ENCODE measurements around the gene AQP2. TPM values are rescaled to one million over a fixed set of nuclear protein-coding genes. Genes with fewer than 3 reads are reported as not detected.

Gene AQP2
- polyA plus RNA-seq, 2 donors: not detected

GRCh38 chr12:49907352-49907751 is 43.2 kb upstream of the AQP2 start:
- no peaks in the 10 kb centered on the region for H3K27me3 ChIP-seq (ENCODE audit: control insufficient read depth in 1 of 2, insufficient read depth in 2 of 2, low read length in 2 of 2)
- H3K27ac ChIP-seq (ENCODE audit: low read depth in 2 of 2, low read length in 1 of 2): no peak overlapping the region
- H3K4me1 ChIP-seq (ENCODE audit: control insufficient read depth in 2 of 2, insufficient read depth in 2 of 2, low read length in 1 of 2): peaks cover 2 to 6% of the 10 kb centered on the region in 2 donors
- H3K9me3 ChIP-seq (ENCODE audit: control insufficient read depth in 2 of 2, insufficient read depth in 1 of 2, low read depth in 1 of 2, low read length in 1 of 2): no peaks in the 10 kb centered on the region
- H3K4me3 ChIP-seq (ENCODE audit: low read depth in 1 of 2, low read length in 2 of 2): no peak overlapping the region
- no peaks in the 10 kb centered on the region for H3K36me3 ChIP-seq (ENCODE audit: control insufficient read depth in 2 of 2, insufficient read depth in 2 of 2, low read length in 1 of 2)
- WGBS, 2 donors: 85 to 86% methylated on average over 1 of the region's 1 CpG

GRCh38 chr12:49909356-49909755 is 41.2 kb upstream of the AQP2 start:
- no peaks in the 10 kb centered on the region for H3K27me3 ChIP-seq (ENCODE audit: control insufficient read depth in 1 of 2, insufficient read depth in 2 of 2, low read length in 2 of 2)
- WGBS, 2 donors: 87 to 91% methylated on average over 4 of the region's 4 CpGs
- H3K9me3 ChIP-seq (ENCODE audit: control insufficient read depth in 2 of 2, insufficient read depth in 1 of 2, low read depth in 1 of 2, low read length in 1 of 2): no peaks in the 10 kb centered on the region
- H3K27ac ChIP-seq (ENCODE audit: low read depth in 2 of 2, low read length in 1 of 2): peak overlapping the region in 1 of 2 donors; percentile 26
- H3K36me3 ChIP-seq (ENCODE audit: control insufficient read depth in 2 of 2, insufficient read depth in 2 of 2, low read length in 1 of 2): no peaks in the 10 kb centered on the region
- H3K4me1 ChIP-seq (ENCODE audit: control insufficient read depth in 2 of 2, insufficient read depth in 2 of 2, low read length in 1 of 2): peaks cover 2 to 6% of the 10 kb centered on the region in 2 donors
- H3K4me3 ChIP-seq (ENCODE audit: low read depth in 1 of 2, low read length in 2 of 2): no peak overlapping the region

GRCh38 chr12:49909826-49910225 is 40.7 kb upstream of the AQP2 start:
- peaks cover 2 to 6% of the 10 kb centered on the region in 2 donors for H3K4me1 ChIP-seq (ENCODE audit: control insufficient read depth in 2 of 2, insufficient read depth in 2 of 2, low read length in 1 of 2)

GRCh38 chr12:49910331-49911212 is 40.0 kb upstream of the AQP2 start:
- Histone ChIP-seq H3K27me3 (ENCODE audit: control insufficient read depth in 1 of 2, insufficient read depth in 2 of 2, low read length in 2 of 2) (no peaks in the 10 kb centered on the region), H3K27ac (ENCODE audit: low read depth in 2 of 2, low read length in 1 of 2) (no peak overlapping the region), H3K36me3 (ENCODE audit: control insufficient read depth in 2 of 2, insufficient read depth in 2 of 2, low read length in 1 of 2) (no peaks in the 10 kb centered on the region), H3K4me3 (ENCODE audit: low read depth in 1 of 2, low read length in 2 of 2) (no peak overlapping the region), H3K9me3 (ENCODE audit: control insufficient read depth in 2 of 2, insufficient read depth in 1 of 2, low read depth in 1 of 2, low read length in 1 of 2) (no peaks in the 10 kb centered on the region), H3K4me1 (ENCODE audit: control insufficient read depth in 2 of 2, insufficient read depth in 2 of 2, low read length in 1 of 2) (peaks cover 2 to 6% of the 10 kb centered on the region in 2 donors)
- 87 to 93% methylated on average over 15 of the region's 15 CpGs for WGBS, 2 donors

More at GRCh38 chr12:49909826-49910225, 40.7 kb upstream of the AQP2 start:
- Histone ChIP-seq H3K9me3 (ENCODE audit: control insufficient read depth in 2 of 2, insufficient read depth in 1 of 2, low read depth in 1 of 2, low read length in 1 of 2) (no peaks in the 10 kb centered on the region), H3K27ac (ENCODE audit: low read depth in 2 of 2, low read length in 1 of 2) (peak overlapping the region in 1 of 2 donors; percentile 26), H3K4me3 (ENCODE audit: low read depth in 1 of 2, low read length in 2 of 2) (no peak overlapping the region), H3K36me3 (ENCODE audit: control insufficient read depth in 2 of 2, insufficient read depth in 2 of 2, low read length in 1 of 2) (no peaks in the 10 kb centered on the region), H3K27me3 (ENCODE audit: control insufficient read depth in 1 of 2, insufficient read depth in 2 of 2, low read length in 2 of 2) (no peaks in the 10 kb centered on the region)
- 57 to 72% methylated on average over 16 of the region's 16 CpGs for WGBS, 2 donors

GRCh38 chr12:49911213-49911605 is 39.3 kb upstream of the AQP2 start:
- Histone ChIP-seq H3K27me3 (ENCODE audit: control insufficient read depth in 1 of 2, insufficient read depth in 2 of 2, low read length in 2 of 2) (no peaks in the 10 kb centered on the region), H3K27ac (ENCODE audit: low read depth in 2 of 2, low read length in 1 of 2) (no peak overlapping the region), H3K36me3 (ENCODE audit: control insufficient read depth in 2 of 2, insufficient read depth in 2 of 2, low read length in 1 of 2) (no peaks in the 10 kb centered on the region), H3K9me3 (ENCODE audit: control insufficient read depth in 2 of 2, insufficient read depth in 1 of 2, low read depth in 1 of 2, low read length in 1 of 2) (no peaks in the 10 kb centered on the region), H3K4me3 (ENCODE audit: low read depth in 1 of 2, low read length in 2 of 2) (no peak overlapping the region), H3K4me1 (ENCODE audit: control insufficient read depth in 2 of 2, insufficient read depth in 2 of 2, low read length in 1 of 2) (peaks cover 2 to 8% of the 10 kb centered on the region in 2 donors)
- WGBS, 2 donors: 86 to 89% methylated on average over 2 of the region's 2 CpGs

- 76 to 77% methylated on average over 16 of the region's 16 CpGs for WGBS, 2 donors
- Histone ChIP-seq H3K36me3 (ENCODE audit: control insufficient read depth in 2 of 2, insufficient read depth in 2 of 2, low read length in 1 of 2) (no peaks in the 10 kb centered on the region), H3K4me3 (ENCODE audit: low read depth in 1 of 2, low read length in 2 of 2) (no peak overlapping the region), H3K9me3 (ENCODE audit: control insufficient read depth in 2 of 2, insufficient read depth in 1 of 2, low read depth in 1 of 2, low read length in 1 of 2) (no peaks in the 10 kb centered on the region), H3K27me3 (ENCODE audit: control insufficient read depth in 1 of 2, insufficient read depth in 2 of 2, low read length in 2 of 2) (no peaks in the 10 kb centered on the region), H3K27ac (ENCODE audit: low read depth in 2 of 2, low read length in 1 of 2) (no peak overlapping the region), H3K4me1 (ENCODE audit: control insufficient read depth in 2 of 2, insufficient read depth in 2 of 2, low read length in 1 of 2) (peaks cover 2 to 14% of the 10 kb centered on the region in 2 donors)
Observed at GRCh38 chr12:49912345-49913255, 37.9 kb upstream of the AQP2 start.

- 71 to 83% methylated on average over 8 of the region's 8 CpGs for WGBS, 2 donors
- Histone ChIP-seq H3K27me3 (ENCODE audit: control insufficient read depth in 1 of 2, insufficient read depth in 2 of 2, low read length in 2 of 2) (no peaks in the 10 kb centered on the region), H3K36me3 (ENCODE audit: control insufficient read depth in 2 of 2, insufficient read depth in 2 of 2, low read length in 1 of 2) (no peaks in the 10 kb centered on the region), H3K4me3 (ENCODE audit: low read depth in 1 of 2, low read length in 2 of 2) (no peak overlapping the region), H3K4me1 (ENCODE audit: control insufficient read depth in 2 of 2, insufficient read depth in 2 of 2, low read length in 1 of 2) (peaks cover 0 to 23% of the 10 kb centered on the region in 2 donors), H3K27ac (ENCODE audit: low read depth in 2 of 2, low read length in 1 of 2) (peak overlapping the region in 1 of 2 donors; percentile 84), H3K9me3 (ENCODE audit: control insufficient read depth in 2 of 2, insufficient read depth in 1 of 2, low read depth in 1 of 2, low read length in 1 of 2) (no peaks in the 10 kb centered on the region)
Observed at GRCh38 chr12:49916129-49916919, 34.2 kb upstream of the AQP2 start.

GRCh38 chr12:49917166-49917787 is 33.3 kb upstream of the AQP2 start:
- WGBS, 2 donors: 57 to 59% methylated on average over 12 of the region's 12 CpGs
- no peak overlapping the region for H3K4me3 ChIP-seq (ENCODE audit: low read depth in 1 of 2, low read length in 2 of 2)
- no peaks in the 10 kb centered on the region for H3K36me3 ChIP-seq (ENCODE audit: control insufficient read depth in 2 of 2, insufficient read depth in 2 of 2, low read length in 1 of 2)
- peaks cover 0 to 24% of the 10 kb centered on the region in 2 donors for H3K4me1 ChIP-seq (ENCODE audit: control insufficient read depth in 2 of 2, insufficient read depth in 2 of 2, low read length in 1 of 2)
- H3K27ac ChIP-seq (ENCODE audit: low read depth in 2 of 2, low read length in 1 of 2): peak overlapping the region; percentile 74 to 84
- H3K9me3 ChIP-seq (ENCODE audit: control insufficient read depth in 2 of 2, insufficient read depth in 1 of 2, low read depth in 1 of 2, low read length in 1 of 2): no peaks in the 10 kb centered on the region
- no peaks in the 10 kb centered on the region for H3K27me3 ChIP-seq (ENCODE audit: control insufficient read depth in 1 of 2, insufficient read depth in 2 of 2, low read length in 2 of 2)
